Right renal pelvis (tissue), 4 donors: ENCODE data around the gene SREBF1. TPM values are rescaled to one million over a fixed set of nuclear protein-coding genes. Genes with fewer than 3 reads are reported as not detected.
A peak's percentile ranks its signal among the peaks of the same experiment; 100 is the strongest.

Experiments used
- DNase-seq, 4 donors: peaks; one replicate each; pipeline ENCODE4 v3.0.0-alpha.2; 2013; ENCODE audit warnings: low read depth in 4 of 4, low spot score in 3 of 4, missing footprints in 1 of 4
- polyA plus RNA-seq, 4 donors: library from polyadenylated mRNA; unstranded; fragments of 120-200 nt; gene quantifications; one replicate each; pipeline ENCODE4 v1.2.1, GENCODE V29; 2013; ENCODE audit not compliant: insufficient read length in 4 of 4

Gene SREBF1
- polyA plus RNA-seq, 4 donors = 37.3 to 58.2 (median 44.3) TPM

- no peak for DNase-seq
Observed at GRCh38 chr17:17842111-17842876, 5.5 kb upstream of the SREBF1 start.

- DNase-seq = no peak
Observed at GRCh38 chr17:17841601-17842025, 4.8 kb upstream of the SREBF1 start.

- no peak for DNase-seq
Observed at GRCh38 chr17:17840751-17841591, 4.2 kb upstream of the SREBF1 start.

- DNase-seq = peak in 3 of 4 donors; percentile 63 to 69 (median 67)
Observed at GRCh38 chr17:17839791-17840707, 3.3 kb upstream of the SREBF1 start.

GRCh38 chr17:17837966-17838962 is 1.5 kb upstream of the SREBF1 start:
- no peak for DNase-seq

- DNase-seq = no peak
Observed at GRCh38 chr17:17837380-17837821, 615 bp upstream of the SREBF1 start.

- DNase-seq = peak; percentile 94 to 100 (median 95)
Observed at GRCh38 chr17:17836250-17836817, 452 bp downstream of the SREBF1 start.

GRCh38 chr17:17835415-17836249 is 1.2 kb downstream of the SREBF1 start:
- DNase-seq = no peak

- DNase-seq = no peak
Observed at GRCh38 chr17:17834974-17835373, 1.8 kb downstream of the SREBF1 start.

GRCh38 chr17:17833658-17834357 is 3.0 kb downstream of the SREBF1 start:
- DNase-seq = no peak

- DNase-seq = no peak
Observed at GRCh38 chr17:17832032-17832363, 4.8 kb downstream of the SREBF1 start.

- no peak for DNase-seq
Observed at GRCh38 chr17:17831208-17832031, 5.4 kb downstream of the SREBF1 start.

GRCh38 chr17:17830740-17831207 is 6.0 kb downstream of the SREBF1 start:
- DNase-seq = no peak

GRCh38 chr17:17830269-17830567 is 6.6 kb downstream of the SREBF1 start:
- DNase-seq = no peak

GRCh38 chr17:17827826-17828621 is 8.8 kb downstream of the SREBF1 start:
- DNase-seq = no peak
